Measurements from ENCODE around the gene MYL12B. TPM values are rescaled to one million over a fixed set of nuclear protein-coding genes. Genes with fewer than 3 reads are reported as not detected.

The MYL12B gene
- total and polyA plus RNA-seq, 2 of the 8 experiments (the other 6 are each of a cell fraction or from before 2014, with no cell fraction given): 174 to 188 TPM

- Histone ChIP-seq H3K79me2 (ENCODE audit: control insufficient read depth in 1 of 2, insufficient read depth in 2 of 2, low read length in 2 of 2) (peaks cover 35 to 52% of the 10 kb centered on the region in 2 experiments), H3K23ac (ENCODE audit: insufficient read length) (no peak overlapping the region), H4K20me1 (replicated peaks in 1 of 2; ENCODE audit: control insufficient read depth in 1 of 2, insufficient read depth in 2 of 2, low read length in 2 of 2) (peaks cover 6 to 29% of the 10 kb centered on the region in 2 experiments), H2AFZ (ENCODE audit: low read length) (0 out of 2 replicates have a peak overlapping the region, but pooled peaks have one; percentile 13), H3K14ac (ENCODE audit: insufficient read length) (no peak overlapping the region), H3K4me2 (ENCODE audit: insufficient read depth in 1 of 2, low read depth in 2 of 2, low read length in 2 of 2) (peak overlapping the region; percentile 78 to 94), H3K18ac (ENCODE audit: extremely low read depth, low read length) (no peak overlapping the region), H2AK5ac (ENCODE audit: low read depth, low read length) (no peak overlapping the region), H3K23me2 (ENCODE audit: low read depth, low read length) (peaks cover 7% of the 10 kb centered on the region), H3K9me3 (ENCODE audit: insufficient read depth in 2 of 2, low read depth in 1 of 2, low read length in 1 of 2) (no peaks in the 10 kb centered on the region), H2BK15ac (ENCODE audit: low read length) (0 out of 2 replicates have a peak overlapping the region, but pooled peaks have one; percentile 22), H2BK20ac (ENCODE audit: low read length) (no peak overlapping the region), H3K27me3 (replicated peaks in 1 of 4; ENCODE audit: control insufficient read depth in 3 of 4, extremely low read depth in 1 of 4, insufficient read depth in 3 of 4, low read length in 3 of 4) (no peaks in the 10 kb centered on the region), H3K79me1 (ENCODE audit: low read depth, low read length) (peaks cover 8% of the 10 kb centered on the region), H4K5ac (ENCODE audit: insufficient read length, low read depth, low read length) (no peak overlapping the region), H4K8ac (ENCODE audit: extremely low read depth, insufficient read depth, low read length) (no peak overlapping the region; the same call in none of the 2 replicates), H3K9ac (replicated peaks in 1 of 4; ENCODE audit: extremely low read depth in 1 of 4, low read depth in 3 of 4, low read length in 3 of 4) (peak overlapping the region; percentile 46 to 99 (median 90)), H4K91ac (replicated peaks; ENCODE audit: insufficient read length, low read length) (no peak overlapping the region), H3K4me3 (ENCODE audit: extremely low read depth in 1 of 4, insufficient read depth in 2 of 4, low read depth in 3 of 4, low read length in 4 of 4) (peak overlapping the region; percentile 84 to 99 (median 88)), H3K56ac (replicated peaks; ENCODE audit: insufficient read length, low read depth, low read length) (peak overlapping the region; percentile 65), H2BK120ac (replicated peaks; ENCODE audit: low read depth, low read length) (no peak overlapping the region), H3K4ac (replicated peaks; ENCODE audit: insufficient read length, low read depth, low read length) (peak overlapping the region; percentile 40), H2BK5ac (ENCODE audit: low read depth, low read length) (peak overlapping the region; percentile 93), H3K36me3 (ENCODE audit: control insufficient read depth in 2 of 4, insufficient read depth in 4 of 4, low read length in 3 of 4) (peaks cover 0 to 11% (median 6%) of the 10 kb centered on the region in 4 experiments; a peak in 3 of 8 replicates), H2BK12ac (ENCODE audit: low read depth, low read length) (no peak overlapping the region), H3K27ac (ENCODE audit: low read depth, low read length) (peak overlapping the region; percentile 100), H3K4me1 (replicated peaks in 1 of 4; ENCODE audit: control insufficient read depth in 3 of 4, insufficient read depth in 4 of 4, low read length in 3 of 4) (peaks cover 0 to 6% (median 2%) of the 10 kb centered on the region in 4 experiments; a peak in 5 of 7 replicates)
- ChIA-PET POLR2A (ENCODE audit: partially characterized antibody) (interaction anchor here (0.6 to 4.3 kb wide), 10 partner anchors 9 to 269 kb away, joined by 3 to 60 read pairs (median 5); partner anchors contain the start of gene MYL12A), CTCF (ENCODE audit: partially characterized antibody) (interaction anchor here (2.0 kb wide), 1 partner anchor 192 kb away, joined by 4 read pairs; no protein-coding TSS in a partner anchor)
- DNase-seq (ENCODE audit: low read depth in 1 of 2, low spot score in 2 of 2): peak in 1 of 2 experiments; percentile 53
- FAIRE-seq: no peak
- WGBS, 2 experiments (ENCODE audit: extremely low coverage in 1 of 2, insufficient coverage in 1 of 2, insufficient read length in 1 of 2, insufficient replicate concordance in 2 of 2, low coverage in 1 of 2, low lambda C conversion rate in 2 of 2, missing lambda C conversion rate in 1 of 2): 1% methylated on average over 40 of the region's 69 CpGs; no CpG with 5 or more reads in 1 of the 2 experiments
- TF ChIP-seq RNF2 (IDR thresholded peaks at IDR 0.05; ENCODE audit: borderline replicate concordance, low read depth, low read length, missing control alignments, poor library complexity, severe bottlenecking) (no peak), SIN3A (conservative IDR thresholded peaks at IDR 0.05 in 1 of 2, IDR thresholded peaks at IDR 0.05 in 1 of 2; ENCODE audit: low read depth in 1 of 2, low read length in 2 of 2) (0 out of 4 replicates have a peak, but pooled peaks of 1 of the 2 experiments have one; percentile 77), SAP30 (IDR thresholded peaks at IDR 0.05; ENCODE audit: insufficient read depth, insufficient replicate concordance, low read length) (peak; percentile 41), BCL11A (IDR thresholded peaks at IDR 0.05; ENCODE audit: low read depth in 2 of 2, low read length in 2 of 2) (no peak), CTBP2 (IDR thresholded peaks at IDR 0.05; ENCODE audit: borderline replicate concordance, insufficient read depth, insufficient read length, low read length) (no peak), RBBP5 (IDR thresholded peaks at IDR 0.05; ENCODE audit: borderline replicate concordance, low read depth, low read length) (0 out of 2 replicates have a peak, but pooled peaks have one; percentile 89)
- TF ChIP-seq, protein P1, sequence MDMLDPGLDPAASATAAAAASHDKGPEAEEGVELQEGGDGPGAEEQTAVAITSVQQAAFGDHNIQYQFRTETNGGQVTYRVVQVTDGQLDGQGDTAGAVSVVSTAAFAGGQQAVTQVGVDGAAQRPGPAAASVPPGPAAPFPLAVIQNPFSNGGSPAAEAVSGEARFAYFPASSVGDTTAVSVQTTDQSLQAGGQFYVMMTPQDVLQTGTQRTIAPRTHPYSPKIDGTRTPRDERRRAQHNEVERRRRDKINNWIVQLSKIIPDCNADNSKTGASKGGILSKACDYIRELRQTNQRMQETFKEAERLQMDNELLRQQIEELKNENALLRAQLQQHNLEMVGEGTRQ (IDR thresholded peaks at IDR 0.05; ENCODE audit: low read length): no peak
Observed at GRCh38 chr18:3262234-3263131, 550 bp downstream of the MYL12B start.

Data from H1 (cell line).